ENCODE measurements around the gene ARHGAP24. TPM values are rescaled to one million over a fixed set of nuclear protein-coding genes. Genes with fewer than 3 reads are reported as not detected.

ARHGAP24 gene
- total RNA-seq, 4 donors from 2014 or later = 12.1 to 60.8 (median 18.9) TPM

GRCh38 chr4:85741921-85742591 lies 267.1 kb downstream of the ARHGAP24 start:
- Histone ChIP-seq H3K9me3 (no peaks in the 10 kb centered on the region), H3K4me1 (no peaks in the 10 kb centered on the region), H3K36me3 (no peaks in the 10 kb centered on the region), H3K4me3 (no peak overlapping the region), H3K27me3 (no peaks in the 10 kb centered on the region), H3K27ac (no peak overlapping the region)
- intact Hi-C loops (cut with DNase I; ENCODE audit: low total_unique reads) = no loop called here
- DNase-seq = no peak
- no peak for TF ChIP-seq POLR2A (IDR thresholded peaks at IDR 0.05)
- TF ChIP-seq CTCF (IDR thresholded peaks at IDR 0.05) = no peak

GRCh38 chr4:85744950-85745349 lies 270.0 kb downstream of the ARHGAP24 start:
- H3K27ac ChIP-seq = no peak overlapping the region
- intact Hi-C loops (cut with DNase I; ENCODE audit: low total_unique reads) = no loop called here
- no peaks in the 10 kb centered on the region for H3K36me3 ChIP-seq
- no peaks in the 10 kb centered on the region for H3K27me3 ChIP-seq
- H3K4me3 ChIP-seq = no peak overlapping the region
- H3K9me3 ChIP-seq = no peaks in the 10 kb centered on the region
- DNase-seq = no peak
- no peaks in the 10 kb centered on the region for H3K4me1 ChIP-seq
- TF ChIP-seq CTCF (IDR thresholded peaks at IDR 0.05) (no peak), POLR2A (IDR thresholded peaks at IDR 0.05) (no peak)

- Histone ChIP-seq H3K27me3 (no peaks in the 10 kb centered on the region), H3K36me3 (no peaks in the 10 kb centered on the region), H3K4me1 (no peaks in the 10 kb centered on the region), H3K4me3 (no peak overlapping the region), H3K9me3 (no peaks in the 10 kb centered on the region), H3K27ac (no peak overlapping the region)
- TF ChIP-seq POLR2A (IDR thresholded peaks at IDR 0.05) = no peak
- no peak for TF ChIP-seq CTCF (IDR thresholded peaks at IDR 0.05)
- intact Hi-C loops (cut with DNase I; ENCODE audit: low total_unique reads) = no loop called here
- DNase-seq = no peak
These were observed 271.0 kb downstream of the ARHGAP24 start for GRCh38 chr4:85745939-85746338.

- intact Hi-C loops (cut with DNase I; ENCODE audit: low total_unique reads) = no loop called here
- H3K27me3 ChIP-seq = no peaks in the 10 kb centered on the region
- H3K4me3 ChIP-seq = no peak overlapping the region
- no peaks in the 10 kb centered on the region for H3K9me3 ChIP-seq
- TF ChIP-seq POLR2A (IDR thresholded peaks at IDR 0.05) (no peak), CTCF (IDR thresholded peaks at IDR 0.05) (peak; percentile 70 to 78 (median 76))
- DNase-seq = peak in 1 of 2 donors; percentile 31
- H3K36me3 ChIP-seq = no peaks in the 10 kb centered on the region
- no peaks in the 10 kb centered on the region for H3K4me1 ChIP-seq
- no peak overlapping the region for H3K27ac ChIP-seq
These were observed 273.0 kb downstream of the ARHGAP24 start for GRCh38 chr4:85747882-85748491.

GRCh38 chr4:85748654-85749053 lies 273.7 kb downstream of the ARHGAP24 start:
- Histone ChIP-seq H3K27ac (no peak overlapping the region), H3K9me3 (no peaks in the 10 kb centered on the region), H3K36me3 (no peaks in the 10 kb centered on the region), H3K4me1 (no peaks in the 10 kb centered on the region), H3K27me3 (no peaks in the 10 kb centered on the region), H3K4me3 (no peak overlapping the region)
- DNase-seq = no peak
- no peak for TF ChIP-seq POLR2A (IDR thresholded peaks at IDR 0.05)
- no peak for TF ChIP-seq CTCF (IDR thresholded peaks at IDR 0.05)
- intact Hi-C loops (cut with DNase I; ENCODE audit: low total_unique reads) = no loop called here
